DOHH2 (cell line): ENCODE data around the gene PDK1.

Source experiments
- H3F3A ChIP-seq: fragments of 200-600 bp; sonication (generic), shearing (Covaris generic); 2 replicates; pipeline ENCODE4 v1.6.0; 2016; ENCODE audit warnings: antibody characterized with exemption, mild to moderate bottlenecking; ENCODE audit not compliant: control insufficient read depth, insufficient read depth
- H3K27ac ChIP-seq: fragments of 200-600 bp; sonication (generic); 2 replicates; pipeline ENCODE4 v1.5.1; 2014; ENCODE audit warnings: low read depth, mild to moderate bottlenecking, low read length, moderate library complexity
- H3K27me3 ChIP-seq: fragments of 200-600 bp; sonication (generic); 2 replicates; pipeline ENCODE4 v1.6.1; 2014; ENCODE audit warnings: mild to moderate bottlenecking, low read length, mixed read lengths; ENCODE audit not compliant: control insufficient read depth
- H3K36me3 ChIP-seq: fragments of 200-600 bp; sonication (generic); 2 replicates; pipeline ENCODE4 v1.6.1; 2014; ENCODE audit warnings: mild to moderate bottlenecking, low read length, moderate library complexity, mixed read lengths; ENCODE audit not compliant: control insufficient read depth
- H3K4me1 ChIP-seq: fragments of 200-600 bp; sonication (generic); 2 replicates; pipeline ENCODE4 v1.6.1; 2014; ENCODE audit warnings: mild to moderate bottlenecking, low read length, mixed read lengths; ENCODE audit not compliant: control insufficient read depth
- H3K4me2 ChIP-seq: fragments of 200-600 bp; sonication (generic); 2 replicates; pipeline ENCODE4 v1.6.0; 2014; ENCODE audit warnings: mild to moderate bottlenecking, low read length, moderate library complexity
- H3K4me3 ChIP-seq: fragments of 200-600 bp; sonication (generic); 2 replicates; pipeline ENCODE4 v1.5.1; 2014; ENCODE audit warnings: mild to moderate bottlenecking, low read length, mixed read lengths
- H3K79me2 ChIP-seq: fragments of 200-600 bp; sonication (generic); 2 replicates; pipeline ENCODE4 v1.6.1; 2014; ENCODE audit warnings: mild to moderate bottlenecking, low read length, mixed read lengths; ENCODE audit not compliant: control insufficient read depth
- H3K9me2 ChIP-seq: fragments of 200-600 bp; sonication (generic); replicated peaks from 2 replicates; pipeline ENCODE4 v1.6.1; 2014; ENCODE audit warnings: mild to moderate bottlenecking, low read length, mixed read lengths; ENCODE audit not compliant: control insufficient read depth
- H3K9me3 ChIP-seq: fragments of 200-600 bp; sonication (generic); 2 replicates; pipeline ENCODE4 v1.6.1; 2014; ENCODE audit warnings: antibody characterized with exemption, low read length, mixed read lengths; ENCODE audit not compliant: control insufficient read depth, insufficient read depth
- H4K20me1 ChIP-seq: fragments of 200-600 bp; sonication (generic); 2 replicates; pipeline ENCODE4 v1.6.0; 2014; ENCODE audit warnings: low read depth, mild to moderate bottlenecking, antibody characterized with exemption, low read length, moderate library complexity; ENCODE audit not compliant: control insufficient read depth, insufficient read depth
- EZH2phosphoT487 ChIP-seq: fragments of 200-600 bp; sonication (generic); IDR thresholded peaks from 2 replicates; pipeline ENCODE4 v1.6.1; 2017; ENCODE audit warnings: borderline replicate concordance, mild to moderate bottlenecking, antibody characterized with exemption, low read length, moderate library complexity, mixed read lengths
- TF ChIP-seq, protein P1 (sequence below): fragments of 200-600 bp; sonication (generic); IDR thresholded peaks from one replicate; pipeline ENCODE4 v1.5.1; 2014; ENCODE audit warnings: antibody characterized with exemption, mild to moderate bottlenecking, low read depth, low read length; ENCODE audit not compliant: poor library complexity, severe bottlenecking

PDK1 gene

DNA sequence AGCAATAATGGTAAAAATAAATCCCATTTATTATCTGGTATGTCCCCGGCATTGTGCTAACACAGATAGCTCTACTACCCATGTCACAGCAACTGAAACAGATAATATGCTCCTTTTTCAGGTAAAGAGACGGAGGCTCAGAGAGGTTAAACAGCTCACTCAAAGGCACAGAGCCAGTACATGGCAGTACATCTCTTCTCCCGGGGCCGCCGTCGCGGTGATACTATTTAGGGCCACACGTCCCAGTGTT lies 693 bp upstream of the PDK1 start:
- H3K27ac ChIP-seq = peak overlapping the region; percentile 27
- no peak for TF ChIP-seq EZH2phosphoT487
- TF ChIP-seq, protein P1, sequence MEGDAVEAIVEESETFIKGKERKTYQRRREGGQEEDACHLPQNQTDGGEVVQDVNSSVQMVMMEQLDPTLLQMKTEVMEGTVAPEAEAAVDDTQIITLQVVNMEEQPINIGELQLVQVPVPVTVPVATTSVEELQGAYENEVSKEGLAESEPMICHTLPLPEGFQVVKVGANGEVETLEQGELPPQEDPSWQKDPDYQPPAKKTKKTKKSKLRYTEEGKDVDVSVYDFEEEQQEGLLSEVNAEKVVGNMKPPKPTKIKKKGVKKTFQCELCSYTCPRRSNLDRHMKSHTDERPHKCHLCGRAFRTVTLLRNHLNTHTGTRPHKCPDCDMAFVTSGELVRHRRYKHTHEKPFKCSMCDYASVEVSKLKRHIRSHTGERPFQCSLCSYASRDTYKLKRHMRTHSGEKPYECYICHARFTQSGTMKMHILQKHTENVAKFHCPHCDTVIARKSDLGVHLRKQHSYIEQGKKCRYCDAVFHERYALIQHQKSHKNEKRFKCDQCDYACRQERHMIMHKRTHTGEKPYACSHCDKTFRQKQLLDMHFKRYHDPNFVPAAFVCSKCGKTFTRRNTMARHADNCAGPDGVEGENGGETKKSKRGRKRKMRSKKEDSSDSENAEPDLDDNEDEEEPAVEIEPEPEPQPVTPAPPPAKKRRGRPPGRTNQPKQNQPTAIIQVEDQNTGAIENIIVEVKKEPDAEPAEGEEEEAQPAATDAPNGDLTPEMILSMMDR = no peak

DNA sequence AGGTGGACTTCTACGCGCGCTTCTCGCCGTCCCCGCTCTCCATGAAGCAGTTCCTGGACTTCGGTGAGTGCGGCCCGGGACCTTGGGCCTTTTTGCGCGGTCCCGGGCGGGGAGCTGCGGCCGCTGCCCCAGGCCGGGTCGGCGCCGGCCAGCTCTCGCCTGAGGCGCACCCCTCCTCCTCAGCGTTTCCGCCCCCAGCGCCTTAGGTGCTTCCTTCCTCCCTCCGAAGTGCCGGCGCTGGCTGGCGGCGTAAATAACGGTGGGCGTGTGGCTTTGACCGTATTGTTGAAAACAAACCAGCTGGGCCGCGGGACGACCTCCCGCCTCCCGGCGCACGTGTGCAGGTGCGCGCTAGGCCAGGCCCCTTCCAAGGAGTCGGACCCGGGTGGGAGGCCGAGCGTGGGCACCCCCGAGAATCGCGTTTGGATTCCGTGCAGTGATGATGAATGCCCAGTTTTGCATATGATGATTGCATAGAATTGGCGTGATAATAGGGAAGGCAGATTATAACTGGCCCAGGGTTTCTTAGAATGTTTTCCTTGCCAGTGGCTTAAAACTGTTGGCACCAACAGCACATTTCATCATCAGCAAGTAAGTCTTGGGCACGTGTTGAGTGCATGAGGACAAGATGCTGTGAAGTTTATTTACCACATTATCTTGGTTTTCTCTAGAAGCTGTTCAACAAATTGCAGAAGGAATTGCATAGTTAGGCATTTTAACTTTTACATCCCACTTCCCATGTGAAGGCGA lies 569 bp downstream of the PDK1 start:
- Histone ChIP-seq H3K4me3 (peak overlapping the region; percentile 88), H4K20me1 (no peaks in the 10 kb centered on the region), H3K36me3 (peaks cover 62% of the 10 kb centered on the region), H3K9me3 (no peaks in the 10 kb centered on the region), H3K9me2 (no peaks in the 10 kb centered on the region), H3K4me2 (peak overlapping the region; percentile 90), H3K27me3 (no peaks in the 10 kb centered on the region), H3K79me2 (peaks cover 69% of the 10 kb centered on the region), H3K4me1 (peaks cover 29% of the 10 kb centered on the region), H3F3A (no peaks in the 10 kb centered on the region), H3K27ac (peak overlapping the region; percentile 54)
- TF ChIP-seq, protein P1 = no peak

More for the DNA sequence above, 693 bp upstream of the PDK1 start:
- Histone ChIP-seq H3K27me3 (no peaks in the 10 kb centered on the region), H3K9me2 (no peaks in the 10 kb centered on the region), H3K4me1 (peaks cover 29% of the 10 kb centered on the region), H3K4me2 (peak overlapping the region; percentile 90), H3F3A (no peaks in the 10 kb centered on the region), H3K36me3 (peaks cover 50% of the 10 kb centered on the region), H3K4me3 (peak overlapping the region; percentile 88), H4K20me1 (no peaks in the 10 kb centered on the region), H3K79me2 (peaks cover 62% of the 10 kb centered on the region), H3K9me3 (no peaks in the 10 kb centered on the region)

DNA sequence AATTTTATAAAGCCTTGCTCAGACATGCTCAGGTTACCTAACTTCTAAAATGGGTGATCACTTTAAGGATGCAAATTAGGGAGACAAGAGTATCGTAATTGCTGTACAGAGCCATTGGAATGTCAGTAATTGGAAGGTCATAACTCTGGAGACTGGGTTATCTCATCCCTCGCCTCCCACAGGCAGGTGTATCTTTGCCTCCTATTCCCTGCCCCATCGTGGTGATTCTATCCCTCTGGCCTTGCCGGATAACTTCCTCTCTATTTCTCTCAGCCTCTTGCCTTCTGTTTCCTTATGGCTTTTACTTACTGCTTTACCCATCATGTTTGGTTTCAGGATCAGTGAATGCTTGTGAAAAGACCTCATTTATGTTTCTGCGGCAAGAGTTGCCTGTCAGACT lies 2.5 kb downstream of the PDK1 start:
- TF ChIP-seq, protein P1 = no peak
- no peak for TF ChIP-seq EZH2phosphoT487
- no peaks in the 10 kb centered on the region for H3K9me2 ChIP-seq
- peaks cover 62% of the 10 kb centered on the region for H3K79me2 ChIP-seq
- H4K20me1 ChIP-seq = 0 out of 2 replicates have a peak, but pooled peaks cover 2% of the 10 kb centered on the region
- H3K27ac ChIP-seq = no peak overlapping the region
- peak overlapping the region; percentile 90 for H3K4me2 ChIP-seq
- H3K4me3 ChIP-seq = peak overlapping the region; percentile 88
- peaks cover 74% of the 10 kb centered on the region for H3K36me3 ChIP-seq
- H3K4me1 ChIP-seq = peaks cover 29% of the 10 kb centered on the region
- no peaks in the 10 kb centered on the region for H3K27me3 ChIP-seq
- H3K9me3 ChIP-seq = no peaks in the 10 kb centered on the region
- no peaks in the 10 kb centered on the region for H3F3A ChIP-seq
